GM18508 (cell line): ENCODE measurements around the gene SLC26A5.
"Not testable (repeated sequence)": the region's sequence is repeated elsewhere in the genome, so short reads cannot be mapped to it uniquely, and the experiment has no call there.

ENCODE experiments used
- ATAC-seq: cut with Tn5 transposase; IDR thresholded peaks from one replicate; pipeline ENCODE4 v1.9.1; 2021; ENCODE audit warnings: moderate number of reproducible peaks; ENCODE audit not compliant: insufficient read depth, unreplicated experiment

Gene SLC26A5

DNA sequence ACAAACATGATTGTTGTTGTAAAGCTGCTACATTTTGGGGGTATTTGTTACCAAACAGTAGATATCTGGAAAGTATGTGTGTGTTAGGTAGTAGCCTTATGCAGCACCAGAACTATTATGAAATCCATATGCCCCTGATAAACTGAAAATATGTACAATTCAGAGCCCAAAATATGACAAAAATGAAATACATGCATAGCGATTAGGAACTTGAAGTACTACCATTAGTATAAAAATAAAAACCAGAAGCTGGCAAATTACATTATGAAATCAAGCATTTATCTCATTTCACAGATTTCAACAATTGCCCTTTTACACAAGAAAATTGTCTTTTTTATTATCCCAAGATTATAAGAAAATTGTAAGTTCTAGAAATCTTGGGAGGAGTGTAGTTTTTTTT, 33.9 kb downstream of the SLC26A5 start:
- no peak for ATAC-seq

DNA sequence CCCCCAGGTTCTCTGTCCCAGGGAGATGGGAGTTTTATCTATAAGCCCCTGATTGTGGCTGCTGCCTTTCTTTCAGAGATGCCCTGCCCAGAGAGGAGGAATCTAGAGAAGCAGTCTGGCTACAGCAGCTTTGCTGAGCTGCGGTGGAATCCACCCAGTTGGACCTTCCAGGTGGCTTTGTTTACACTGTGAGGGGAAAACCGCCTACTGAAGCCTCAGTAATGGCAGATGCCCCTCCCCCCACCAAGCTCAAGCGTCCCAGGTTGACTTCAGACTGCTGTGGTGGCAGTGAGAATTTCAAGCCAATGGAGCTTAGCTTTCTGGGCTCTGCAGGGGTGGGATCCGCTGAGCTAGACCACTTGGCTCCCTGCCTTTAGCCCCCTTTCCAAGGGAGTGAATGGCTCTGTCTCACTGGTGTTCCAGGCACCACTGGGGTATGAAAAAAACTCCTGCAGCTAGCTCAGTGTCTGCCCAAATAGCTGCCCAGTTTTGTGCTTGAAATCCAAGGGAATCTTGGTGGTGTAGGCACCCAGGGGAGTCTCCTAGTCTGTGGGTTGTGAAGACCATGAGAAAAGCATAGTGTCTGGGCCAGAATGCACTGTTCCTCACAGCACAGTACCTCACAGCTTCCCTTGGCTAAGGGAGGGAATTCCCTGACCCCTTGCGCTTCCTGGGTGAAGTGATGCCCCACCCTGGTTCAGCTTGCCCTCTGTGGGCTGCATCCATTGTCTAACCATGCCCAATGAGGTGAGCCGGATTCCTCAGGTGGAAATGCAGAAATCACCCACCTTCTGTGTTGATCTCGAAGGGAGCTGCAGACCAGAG, 40.0 kb downstream of the SLC26A5 start:
- not testable (repeated sequence) for ATAC-seq

DNA sequence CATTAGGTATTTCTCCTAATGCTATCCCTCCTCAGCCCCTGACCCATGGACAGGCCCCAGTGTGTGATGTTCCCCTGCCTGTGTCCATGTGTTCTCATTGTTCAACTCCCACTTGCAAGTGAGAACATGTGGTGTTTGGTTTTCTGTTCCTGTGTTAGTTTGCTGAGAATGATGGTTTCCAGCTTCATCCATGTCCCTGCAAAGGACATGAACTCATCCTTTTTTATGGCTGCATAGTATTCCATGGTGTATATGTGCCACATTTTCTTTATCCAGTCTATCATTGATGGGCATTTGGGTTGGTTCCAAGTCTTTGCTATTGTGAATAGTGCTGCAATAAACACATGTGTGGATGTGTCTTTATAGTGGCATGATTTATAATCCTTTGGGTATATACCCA, 46.3 kb downstream of the SLC26A5 start:
- ATAC-seq = not testable (repeated sequence)

DNA sequence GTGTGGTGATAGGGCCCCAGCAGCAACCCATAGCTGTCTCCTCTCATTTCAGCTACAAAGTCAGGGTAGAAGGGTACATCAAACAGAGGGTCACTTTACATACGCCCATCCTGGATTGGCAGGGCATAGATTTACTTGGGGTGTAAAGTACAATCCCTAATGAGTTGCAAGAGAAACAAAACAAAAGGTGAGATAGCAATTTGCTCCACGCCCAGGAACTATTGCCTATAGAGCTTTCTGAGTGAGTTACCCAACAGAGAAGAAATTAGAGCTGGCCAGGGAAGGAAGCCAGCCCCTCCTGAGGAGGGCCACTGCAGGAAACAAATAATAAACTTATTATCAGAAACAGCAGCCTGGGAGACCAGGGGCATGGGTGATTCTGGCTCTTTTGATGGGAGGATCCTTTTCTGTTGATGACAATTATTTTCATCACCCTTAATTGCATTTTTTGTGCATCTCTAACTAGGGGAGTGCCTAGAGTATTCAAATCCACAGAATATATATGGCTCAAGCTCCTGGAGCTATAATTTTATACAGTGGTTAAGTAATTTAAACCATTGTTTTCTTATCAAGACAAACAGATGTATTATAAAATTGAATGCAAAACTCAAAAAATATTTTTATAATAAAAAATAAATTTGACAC, 47.4 kb downstream of the SLC26A5 start:
- ATAC-seq = no peak

DNA sequence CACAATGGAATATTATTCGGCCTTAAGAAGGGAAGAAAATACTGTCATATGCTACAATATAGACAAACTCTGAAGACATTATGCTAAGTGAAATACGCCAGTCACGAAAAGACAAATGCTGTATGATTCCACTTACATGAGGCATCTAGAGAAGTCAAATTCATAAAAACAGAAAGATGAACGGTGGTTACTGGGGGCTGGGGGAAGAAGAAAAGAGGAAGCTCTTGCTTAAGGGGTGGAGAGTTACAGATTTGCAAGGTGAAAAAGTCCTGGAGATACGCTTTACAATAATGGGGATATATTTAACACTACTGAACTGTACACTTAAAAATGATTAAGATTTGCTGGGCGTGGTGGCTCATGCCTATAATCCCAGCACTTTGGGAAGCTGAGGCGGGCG, 49.5 kb downstream of the SLC26A5 start:
- ATAC-seq = no peak

DNA sequence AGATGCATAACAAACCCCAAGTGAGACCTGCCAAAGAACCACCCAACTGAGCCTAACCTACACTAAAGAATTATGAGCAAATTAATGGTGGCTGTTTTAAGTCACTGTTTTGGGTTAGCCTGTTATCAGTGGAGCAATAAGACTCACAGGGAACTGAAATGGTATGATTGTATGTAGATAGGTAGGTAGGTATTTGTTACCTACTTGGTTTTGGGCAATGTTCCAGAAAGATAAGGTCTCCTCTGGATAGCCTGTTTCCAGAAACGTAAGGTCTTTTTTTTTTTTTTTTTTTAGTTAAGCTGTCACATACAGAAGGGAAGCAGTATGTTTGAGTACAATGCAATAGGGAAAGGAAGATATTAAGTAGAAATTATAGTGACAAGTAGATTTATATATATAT, 50.9 kb downstream of the SLC26A5 start:
- ATAC-seq = no peak

DNA sequence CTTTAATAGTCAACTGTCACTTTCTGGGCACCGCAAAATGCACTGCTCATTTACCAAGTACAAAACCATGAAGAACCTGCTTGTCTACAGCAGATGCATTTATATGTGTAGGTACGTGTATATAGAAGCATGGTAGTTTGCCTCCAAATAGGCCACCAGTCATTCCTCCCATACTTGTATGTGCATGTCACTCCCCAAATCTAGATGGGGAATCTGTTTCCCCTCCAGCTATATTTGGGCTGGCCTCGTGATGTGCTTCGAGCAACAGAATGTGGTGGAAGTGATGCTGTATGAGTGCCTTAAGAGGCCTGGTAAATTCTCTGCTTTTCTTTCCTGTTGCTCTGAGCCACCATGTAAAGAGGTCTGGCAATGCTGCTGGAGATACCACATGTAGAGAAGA, 51.4 kb downstream of the SLC26A5 start:
- no peak for ATAC-seq

DNA sequence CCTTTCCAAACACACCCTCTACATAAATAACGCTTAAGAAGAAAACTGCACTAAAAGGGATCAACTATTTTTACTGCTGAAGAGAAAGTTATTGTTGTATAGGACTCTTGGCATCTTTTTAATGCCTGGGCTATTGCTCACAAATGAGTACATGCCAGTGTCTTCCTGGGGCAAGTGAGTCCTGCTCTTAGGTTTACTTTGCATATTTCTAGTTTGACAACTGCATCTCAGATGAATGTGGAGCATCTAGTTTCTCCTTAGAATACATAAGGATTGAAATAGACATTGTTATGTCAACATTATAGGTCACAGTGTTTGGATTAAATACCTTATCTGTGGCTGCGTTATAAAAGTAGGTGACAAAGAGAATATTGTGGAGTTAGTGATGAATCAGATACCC, 54.0 kb downstream of the SLC26A5 start:
- no peak for ATAC-seq

DNA sequence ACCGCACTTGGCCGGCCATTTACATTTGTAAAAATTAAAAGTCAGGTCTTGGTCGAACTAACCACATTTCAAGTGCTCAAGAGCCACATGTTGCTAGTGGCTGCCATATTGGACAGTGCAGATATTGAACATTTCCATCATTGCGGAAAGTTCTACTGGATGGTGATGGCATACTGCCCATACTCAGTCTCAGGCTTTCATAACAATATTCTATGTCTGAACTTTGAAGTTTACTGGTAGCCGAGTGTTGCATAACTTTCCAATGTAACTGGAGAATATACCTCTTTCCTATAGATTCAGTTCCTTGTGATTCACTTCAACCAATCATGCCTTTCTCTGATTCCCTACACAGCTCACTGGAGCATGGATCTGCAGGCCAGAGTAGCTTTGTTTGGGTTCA, 54.9 kb downstream of the SLC26A5 start:
- no peak for ATAC-seq

DNA sequence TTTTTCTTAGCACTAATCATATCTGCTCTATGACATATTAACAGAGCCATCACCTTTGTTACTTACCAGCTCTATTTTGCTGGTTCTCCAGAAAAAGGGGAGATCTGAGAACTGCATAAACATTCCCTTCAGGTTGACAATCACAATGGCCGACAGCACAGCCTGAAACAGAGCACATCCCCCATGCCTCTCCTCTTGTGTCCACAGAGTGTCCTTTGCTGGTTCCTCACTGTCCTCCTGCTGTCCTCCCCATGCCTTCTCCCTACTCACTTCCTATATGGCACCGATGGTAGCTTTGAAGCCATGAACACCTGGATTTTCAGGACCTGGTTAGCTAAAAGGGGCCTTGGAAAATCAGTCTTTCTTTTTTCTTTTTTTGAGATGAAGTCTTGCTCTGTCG, 56.7 kb downstream of the SLC26A5 start:
- no peak for ATAC-seq

DNA sequence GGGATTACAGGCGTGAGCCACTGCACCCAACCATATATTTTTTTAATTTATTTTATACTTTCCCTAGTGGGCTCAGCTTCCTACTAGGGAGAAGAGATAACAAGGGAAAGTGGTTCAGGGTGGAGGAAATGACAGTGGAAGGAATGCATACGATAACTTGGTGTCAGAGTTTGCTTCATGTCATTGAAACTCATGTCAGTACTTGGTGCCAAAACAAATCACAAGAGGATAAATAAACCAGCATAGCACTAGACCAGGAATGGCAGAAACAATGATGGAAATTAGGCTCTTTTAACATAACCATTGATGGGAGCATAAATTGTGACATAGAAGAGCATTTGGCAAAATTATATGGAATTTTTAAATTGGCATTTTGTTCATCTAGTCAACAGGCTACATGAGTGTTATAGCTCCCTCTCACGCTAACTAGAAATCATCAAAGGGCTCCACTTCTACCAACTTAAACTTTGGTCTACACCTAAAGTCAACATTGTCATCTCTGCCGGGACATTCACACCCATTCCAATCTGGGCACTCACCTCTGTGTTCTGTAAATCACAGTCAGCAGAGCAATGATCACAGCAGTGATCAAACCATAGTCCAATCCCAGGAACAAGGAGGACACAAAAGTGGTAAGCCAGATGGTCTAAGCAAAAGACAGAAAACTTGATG, 57.4 kb downstream of the SLC26A5 start:
- no peak for ATAC-seq

DNA sequence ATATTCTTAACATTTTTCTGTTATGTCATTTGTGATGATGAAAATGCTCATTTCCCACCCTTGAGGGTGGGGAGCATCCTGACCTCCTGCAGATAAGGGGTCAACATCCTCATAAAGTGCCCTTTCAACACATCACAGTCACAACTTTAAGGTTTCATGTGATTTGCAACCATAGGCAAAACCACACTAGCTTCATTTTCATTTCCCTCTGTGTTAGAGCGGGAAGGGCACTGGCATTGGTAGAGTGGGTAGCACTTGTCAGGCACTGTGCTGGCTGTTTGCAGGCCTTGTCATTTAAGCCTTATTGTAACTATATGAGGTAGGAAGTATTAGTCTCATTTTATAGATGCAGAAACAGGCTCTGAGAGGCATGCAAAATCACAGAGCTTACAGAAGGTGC, 58.8 kb downstream of the SLC26A5 start:
- no peak for ATAC-seq

DNA sequence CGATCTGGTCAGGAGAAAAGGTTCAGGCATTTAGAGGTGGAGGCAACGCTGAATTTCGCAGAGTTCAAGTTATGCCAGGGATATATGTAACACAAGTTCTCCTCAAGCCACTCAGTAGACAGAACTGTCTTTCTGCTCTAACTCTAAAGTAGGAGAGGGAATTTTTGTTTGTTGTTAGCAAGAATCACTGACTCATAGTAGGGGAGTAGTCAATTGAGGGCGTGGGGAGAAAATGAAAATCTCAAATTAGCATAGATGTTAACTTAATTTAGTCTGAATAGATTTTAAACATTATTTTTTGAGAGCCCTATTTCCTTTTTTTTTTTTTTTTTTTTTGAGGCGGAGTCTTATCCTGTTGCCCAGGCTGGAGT, 64.0 kb downstream of the SLC26A5 start:
- no peak for ATAC-seq

DNA sequence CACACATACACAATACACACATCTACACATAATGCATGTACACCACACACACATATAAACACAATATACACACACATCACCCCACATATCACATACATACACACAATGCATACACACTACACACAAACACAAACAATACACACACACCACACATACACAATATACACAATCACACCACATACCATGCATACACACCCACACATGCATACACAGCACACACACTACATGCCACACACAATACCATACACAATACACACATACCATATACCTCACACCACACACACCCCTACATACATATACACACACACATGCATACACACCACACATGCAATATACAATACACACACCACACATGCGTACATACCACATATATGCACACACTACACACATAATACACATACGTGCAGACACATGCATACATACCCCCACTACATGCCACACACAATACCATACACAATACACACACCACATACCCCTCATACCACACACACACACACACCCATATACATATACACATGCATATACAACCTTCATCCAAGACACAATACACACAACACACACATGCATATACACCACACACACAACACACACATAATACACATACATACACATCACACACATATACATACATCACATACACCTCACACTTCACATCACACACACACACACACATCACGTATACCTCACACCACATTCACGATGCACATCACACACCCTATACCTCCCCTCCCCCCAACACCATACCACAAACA, 64.6 kb downstream of the SLC26A5 start:
- no peak for ATAC-seq

DNA sequence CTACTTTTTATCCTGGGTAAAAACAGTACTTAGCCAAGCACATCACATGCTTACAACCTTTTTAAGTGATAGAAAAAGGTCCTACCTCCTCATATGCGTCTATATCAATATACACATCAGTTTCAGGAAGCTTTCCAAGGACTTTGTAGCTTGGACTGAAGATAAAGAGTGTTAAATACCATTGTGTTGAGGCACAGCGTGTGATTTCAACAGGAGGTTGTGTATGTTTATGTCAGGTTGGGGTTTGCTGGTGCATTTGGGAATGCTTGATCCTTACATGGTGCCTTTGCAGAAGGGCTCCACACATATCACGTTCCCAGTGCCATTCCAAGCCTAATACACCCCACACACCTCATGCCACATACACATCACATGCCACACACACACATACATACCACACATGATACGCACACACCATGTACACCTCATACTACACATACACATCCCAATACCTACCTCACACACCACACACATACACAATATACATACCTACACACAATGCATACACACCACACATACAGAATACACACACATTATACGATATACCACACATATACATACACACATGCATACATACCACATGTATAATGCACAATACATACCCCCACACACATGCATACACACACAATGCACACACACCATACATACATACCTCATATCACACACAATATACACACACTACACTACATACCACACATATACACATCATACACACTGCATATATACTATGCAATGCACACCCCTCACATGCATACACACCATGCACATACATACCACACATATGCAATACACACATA, 65.4 kb downstream of the SLC26A5 start:
- ATAC-seq = no peak

DNA sequence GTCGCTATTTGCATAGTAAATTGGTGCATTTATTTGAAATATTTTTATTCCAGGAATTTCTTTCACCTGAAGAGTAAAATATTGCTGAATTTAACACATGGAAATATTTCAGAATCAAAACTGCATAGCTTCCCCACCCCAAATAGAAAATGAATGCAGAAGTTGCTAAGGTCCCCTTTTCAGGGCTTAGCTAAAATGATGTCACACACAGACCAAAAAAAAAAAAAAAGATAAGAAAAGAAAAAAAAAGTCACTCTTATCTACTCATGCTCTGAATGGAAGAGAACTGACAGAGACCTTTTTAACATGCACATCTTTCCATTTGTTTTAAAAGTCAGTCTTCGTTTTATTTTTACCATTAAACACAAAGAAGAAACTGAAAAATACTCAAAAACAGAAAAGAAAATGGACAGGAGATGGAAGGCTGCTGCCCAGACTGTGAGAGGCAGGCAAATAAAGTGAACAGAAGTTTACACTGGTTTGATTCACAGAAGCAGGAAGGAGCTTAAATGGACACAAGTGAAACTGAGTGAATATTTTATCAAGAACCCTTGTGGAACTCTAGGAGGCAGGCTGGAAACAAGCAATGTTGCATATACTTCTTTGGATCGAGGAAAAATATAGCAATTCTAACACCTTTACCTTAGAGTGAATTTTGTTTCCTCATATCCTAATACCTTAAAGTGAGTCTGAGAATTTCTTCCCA, 66.6 kb downstream of the SLC26A5 start:
- ATAC-seq = no peak

DNA sequence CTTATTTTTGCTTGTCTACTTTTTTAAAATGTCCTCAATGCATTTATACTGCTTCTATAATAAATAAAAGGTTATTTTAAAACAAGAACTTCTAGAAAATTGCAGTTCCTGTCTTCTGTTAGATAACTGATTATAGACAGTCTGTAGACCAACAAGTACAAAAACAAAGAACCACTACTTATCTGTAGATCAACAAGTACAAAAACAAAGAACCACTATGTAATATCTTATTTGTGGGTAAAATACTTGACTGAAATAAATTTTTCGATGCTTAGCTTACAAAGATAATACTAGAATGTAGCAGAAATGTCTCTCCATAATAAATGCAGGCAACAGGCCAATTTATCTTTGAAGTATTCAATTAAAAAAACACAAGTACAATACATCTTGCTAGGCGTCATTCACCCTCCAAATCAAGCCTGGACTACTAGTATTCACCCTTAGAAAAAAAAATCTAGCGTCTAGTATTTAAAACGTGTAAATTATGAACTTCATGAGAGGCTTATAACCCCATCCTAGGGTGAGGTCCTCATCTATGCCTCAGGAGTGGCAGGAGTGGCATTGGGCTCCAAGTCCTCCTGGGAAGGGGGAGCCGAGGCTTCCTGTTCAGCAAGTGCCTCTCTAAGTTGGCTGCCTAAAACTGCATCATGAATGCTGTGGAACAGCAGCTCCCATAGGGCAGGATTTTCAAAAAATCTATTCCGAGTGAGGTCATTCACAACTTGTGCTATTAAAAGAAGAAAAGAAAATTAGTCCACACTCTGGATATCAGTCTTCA, 72.0 kb downstream of the SLC26A5 start:
- no peak for ATAC-seq

DNA sequence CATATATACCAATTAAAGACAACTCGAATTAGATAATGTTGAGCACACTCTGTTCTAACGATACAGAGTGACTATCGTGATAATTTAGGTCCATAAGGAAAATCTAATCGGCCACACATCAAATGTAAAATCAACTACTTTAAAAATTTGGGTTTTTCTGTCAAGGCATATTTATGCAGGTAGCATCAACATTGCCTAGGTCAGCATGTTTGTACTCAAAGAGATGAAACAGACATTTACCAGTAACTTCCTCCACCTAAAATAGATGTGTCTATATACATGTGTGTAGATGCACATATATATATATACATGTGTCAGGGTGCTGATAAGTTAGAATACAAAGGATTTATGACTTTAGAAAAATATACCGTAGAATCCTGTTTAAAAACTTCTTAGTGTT, 76.6 kb downstream of the SLC26A5 start:
- ATAC-seq = no peak

DNA sequence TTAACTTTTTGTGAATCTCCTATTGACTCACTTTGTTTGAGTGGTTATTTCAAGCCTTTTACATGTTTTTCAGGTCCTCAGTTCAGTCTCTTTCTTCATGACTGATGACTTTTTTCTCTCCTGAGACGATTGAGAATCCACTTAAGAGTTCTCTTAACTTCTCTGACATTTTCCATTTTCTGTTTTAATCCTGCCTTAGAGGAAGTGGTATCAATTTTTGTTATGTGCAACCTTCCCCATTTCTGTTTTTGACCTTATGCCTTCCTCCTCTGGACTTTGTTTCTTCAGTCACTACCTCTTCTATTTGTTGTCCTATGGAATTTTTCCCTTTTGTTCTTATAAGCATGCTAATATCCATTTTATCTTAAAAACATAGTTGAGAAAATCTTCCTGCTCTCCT, 96.2 kb downstream of the SLC26A5 start:
- no peak for ATAC-seq
